Measurements from ENCODE around the gene HFE. TPM values are rescaled to one million over a fixed set of nuclear protein-coding genes. Genes with fewer than 3 reads are reported as not detected.
A peak's percentile ranks its signal among the peaks of the same experiment; 100 is the strongest.

Gene HFE
- total and polyA plus RNA-seq, 2 of the 13 experiments (the other 11 are each of a cell fraction or from before 2014, with no cell fraction given): 3.7 to 6.3 TPM

- TF ChIP-seq MTERF4 (CRISPR knock-in tag; IDR thresholded peaks at IDR 0.05): 0 out of 2 replicates have a peak, but pooled peaks have one; percentile 56
- TF ChIP-seq ZFX (CRISPR knock-in tag; IDR thresholded peaks at IDR 0.05; ENCODE audit: low read depth): peak; percentile 31
- TF ChIP-seq ZNF205 (CRISPR knock-in tag; IDR thresholded peaks at IDR 0.05): 0 out of 2 replicates have a peak, but pooled peaks have one; percentile 40
- peak; percentile 91 for TF ChIP-seq NR2F6 (IDR thresholded peaks at IDR 0.05)
- peak; percentile 95 for TF ChIP-seq NR2F6 (CRISPR knock-in tag; IDR thresholded peaks at IDR 0.05)
- TF ChIP-seq ZSCAN30 (CRISPR knock-in tag; IDR thresholded peaks at IDR 0.05): 0 out of 2 replicates have a peak, but pooled peaks have one; percentile 45
- no peak for TF ChIP-seq POLR2A (IDR thresholded peaks at IDR 0.05; ENCODE audit: insufficient read depth in 1 of 2, low read depth in 2 of 2, low read length in 2 of 2)
- 0 out of 2 replicates have a peak, but pooled peaks have one; percentile 44 for TF ChIP-seq ZNF329 (CRISPR knock-in tag; IDR thresholded peaks at IDR 0.05; ENCODE audit: low read depth)
- TF ChIP-seq ZBTB8A (CRISPR knock-in tag; IDR thresholded peaks at IDR 0.05; ENCODE audit: borderline replicate concordance, low read depth): no peak
- 0 out of 2 replicates have a peak, but pooled peaks have one; percentile 61 for TF ChIP-seq ZFP90 (CRISPR knock-in tag; IDR thresholded peaks at IDR 0.05; ENCODE audit: borderline replicate concordance)
- peak; percentile 71; the same call in 1 of the 2 replicates for TF ChIP-seq KLF6 (CRISPR knock-in tag; IDR thresholded peaks at IDR 0.05)
- 0 out of 2 replicates have a peak, but pooled peaks have one; percentile 68 for TF ChIP-seq ZNF430 (CRISPR knock-in tag; IDR thresholded peaks at IDR 0.05)
- TF ChIP-seq NRL (CRISPR knock-in tag; IDR thresholded peaks at IDR 0.05; ENCODE audit: borderline replicate concordance): 0 out of 2 replicates have a peak, but pooled peaks have one; percentile 51
- TF ChIP-seq NR2F2 (IDR thresholded peaks at IDR 0.05; ENCODE audit: borderline replicate concordance, low read depth): peak; percentile 89
- TF ChIP-seq HIVEP1 (CRISPR knock-in tag; IDR thresholded peaks at IDR 0.05): no peak
- no peak for TF ChIP-seq ZNF207 (IDR thresholded peaks at IDR 0.05; ENCODE audit: borderline replicate concordance)
- TF ChIP-seq ZNF891 (CRISPR knock-in tag; IDR thresholded peaks at IDR 0.05): peak; percentile 57; the same call in 1 of the 2 replicates
- peak; percentile 81 for TF ChIP-seq RXRB (CRISPR knock-in tag; IDR thresholded peaks at IDR 0.05; ENCODE audit: borderline replicate concordance)
- TF ChIP-seq ZNF503 (CRISPR knock-in tag; IDR thresholded peaks at IDR 0.05): peak; percentile 70
- peak; percentile 84 for TF ChIP-seq MAX (IDR thresholded peaks at IDR 0.05)
- peak; percentile 48; the same call in 1 of the 2 replicates for TF ChIP-seq ZNF350 (CRISPR knock-in tag; IDR thresholded peaks at IDR 0.05; ENCODE audit: borderline replicate concordance, low read depth)
- peak; percentile 97 for TF ChIP-seq BCL6 (CRISPR knock-in tag; IDR thresholded peaks at IDR 0.05)
- peak; percentile 64 for TF ChIP-seq ZNF264 (CRISPR knock-in tag; IDR thresholded peaks at IDR 0.05)
- no peak for TF ChIP-seq NFE2 (CRISPR knock-in tag; IDR thresholded peaks at IDR 0.05)
- TF ChIP-seq, protein P1, sequence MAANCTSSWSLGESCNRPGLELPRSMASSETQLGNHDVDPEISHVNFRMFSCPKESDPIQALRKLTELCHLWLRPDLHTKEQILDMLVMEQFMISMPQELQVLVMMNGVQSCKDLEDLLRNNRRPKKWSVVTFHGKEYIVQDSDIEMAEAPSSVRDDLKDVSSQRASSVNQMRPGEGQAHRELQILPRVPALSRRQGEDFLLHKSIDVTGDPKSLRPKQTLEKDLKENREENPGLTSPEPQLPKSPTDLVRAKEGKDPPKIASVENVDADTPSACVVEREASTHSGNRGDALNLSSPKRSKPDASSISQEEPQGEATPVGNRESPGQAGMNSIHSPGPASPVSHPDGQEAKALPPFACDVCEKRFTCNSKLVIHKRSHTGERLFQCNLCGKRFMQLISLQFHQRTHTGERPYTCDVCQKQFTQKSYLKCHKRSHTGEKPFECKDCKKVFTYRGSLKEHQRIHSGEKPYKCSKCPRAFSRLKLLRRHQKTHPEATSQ (CRISPR knock-in tag; IDR thresholded peaks at IDR 0.05; ENCODE audit: borderline replicate concordance): peak; percentile 81; the same call in 1 of the 2 replicates
- TF ChIP-seq HOXD1 (CRISPR knock-in tag; IDR thresholded peaks at IDR 0.05): 0 out of 2 replicates have a peak, but pooled peaks have one; percentile 49
- no peak for TF ChIP-seq SIN3A (IDR thresholded peaks at IDR 0.05; ENCODE audit: borderline replicate concordance, low read depth, low read length)
- TF ChIP-seq SOX6 (IDR thresholded peaks at IDR 0.05): no peak
- TF ChIP-seq SOX6 (CRISPR knock-in tag; IDR thresholded peaks at IDR 0.05): peak; percentile 78; the same call in 1 of the 2 replicates
Observed at GRCh38 chr6:26104457-26105108, 17.4 kb downstream of the HFE start (continued).
